SH-SY5Y (cell line): ENCODE measurements around the gene LMX1B.

ENCODE experiments used
- GATA2 ChIP-seq: IDR thresholded peaks from 2 replicates; pipeline ENCODE4 v1.6.1; 2011; ENCODE audit warnings: mild to moderate bottlenecking, low read depth, low read length
- GATA3 ChIP-seq: IDR thresholded peaks from 2 replicates; pipeline ENCODE4 v1.6.1; 2011; ENCODE audit warnings: low read depth, mild to moderate bottlenecking, low read length, moderate library complexity

GRCh38 chr9:126614455-126615244 lies 922 bp downstream of the LMX1B start:
- TF ChIP-seq GATA2 (no peak), GATA3 (no peak)
